IMR-90 (cell line): ENCODE measurements around the gene PIEZO1. TPM values are rescaled to one million over a fixed set of nuclear protein-coding genes. Genes with fewer than 3 reads are reported as not detected.
"Not testable (repeated sequence)": the region's sequence is repeated elsewhere in the genome, so short reads cannot be mapped to it uniquely, and the experiment has no call there.

Source experiments
- ATAC-seq: fragments of 200-7000 bp; cut with Tn5 transposase; 2 replicates; pipeline ENCODE4 v1.9.1; 2020; ENCODE audit warnings: low read depth, mild to moderate bottlenecking, moderate library complexity
- BruUV-seq: library from RNA; stranded (reverse); fragments of 400-500 nt; replicated peaks from 2 replicates; lab custom pipeline; 2021; lab: Mats Ljungman, UMichigan
- CTCF ChIA-PET: fragments of 300-600 bp; formaldehyde crosslinking; extraction: SDS; loops from one replicate; lab custom pipeline; 2021; ENCODE audit warnings: antibody characterized with exemption; lab: Yijun Ruan, JAX
- POLR2A ChIA-PET: fragments of 300-600 bp; sonication (Branson Sonifier 250); formaldehyde crosslinking; loops from one replicate; lab custom pipeline; 2022; ENCODE audit warnings: antibody characterized with exemption; ENCODE audit not compliant: unreplicated experiment; lab: Charles Lee
- DNase-seq: peaks from one replicate; pipeline ENCODE4 v3.0.0; 2013
- H2AFZ ChIP-seq: replicated peaks from 2 replicates; pipeline ENCODE3; 2013; ENCODE audit warnings: low read length, mild to moderate bottlenecking; ENCODE audit not compliant: poor library complexity
- H2AK5ac ChIP-seq: 2 replicates; pipeline ENCODE4 v1.6.1; 2013; ENCODE audit warnings: low read depth, low read length, inconsistent platforms
- H2AK9ac ChIP-seq: replicated peaks from 2 replicates; pipeline ENCODE3; 2013; ENCODE audit warnings: mild to moderate bottlenecking, low read depth, low read length, moderate library complexity; ENCODE audit not compliant: poor library complexity
- H2BK120ac ChIP-seq: 2 replicates; pipeline ENCODE4 v1.6.1; 2013; ENCODE audit warnings: low read depth, low read length, inconsistent platforms
- H2BK15ac ChIP-seq: 3 replicates; pipeline ENCODE4 v1.6.1; 2013; ENCODE audit warnings: low read depth, low read length, inconsistent platforms
- H2BK20ac ChIP-seq: 2 replicates; pipeline ENCODE4 v1.6.1; 2013; ENCODE audit warnings: low read depth, mild to moderate bottlenecking, inconsistent platforms, low read length, moderate library complexity
- H2BK5ac ChIP-seq: 2 replicates; pipeline ENCODE4 v1.6.1; 2013; ENCODE audit warnings: mild to moderate bottlenecking, low read depth, low read length, inconsistent platforms; ENCODE audit not compliant: poor library complexity, severe bottlenecking
- H3K14ac ChIP-seq: replicated peaks from 2 replicates; pipeline ENCODE4 v1.6.1; 2013; ENCODE audit warnings: low read depth, low read length, inconsistent platforms
- H3K18ac ChIP-seq: 2 replicates; pipeline ENCODE4 v1.6.1; 2013; ENCODE audit warnings: low read depth, low read length, control low read depth
- H3K23ac ChIP-seq: 2 replicates; pipeline ENCODE4 v1.6.1; 2013; ENCODE audit warnings: low read depth, low read length, inconsistent platforms
- H3K27ac ChIP-seq: 2 replicates; pipeline ENCODE4 v1.5.1; 2013; ENCODE audit warnings: mild to moderate bottlenecking, control low read depth, low read length; ENCODE audit not compliant: insufficient read depth
- H3K27me3 ChIP-seq: 2 replicates; pipeline ENCODE4 v1.6.1; 2013; ENCODE audit warnings: low read length; ENCODE audit not compliant: control insufficient read depth, insufficient read depth
- H3K36me3 ChIP-seq: 2 replicates; pipeline ENCODE4 v1.6.1; 2013; ENCODE audit warnings: low read length, mixed read lengths; ENCODE audit not compliant: control insufficient read depth, insufficient read depth
- H3K4ac ChIP-seq: 2 replicates; pipeline ENCODE4 v1.6.1; 2013; ENCODE audit warnings: low read depth, low read length, inconsistent platforms
- H3K4me1 ChIP-seq: 2 replicates; pipeline ENCODE4 v1.6.1; 2013; ENCODE audit warnings: low read length, mixed read lengths; ENCODE audit not compliant: control insufficient read depth, insufficient read depth
- H3K4me2 ChIP-seq: 2 replicates; pipeline ENCODE4 v1.6.1; 2013; ENCODE audit warnings: low read depth, mild to moderate bottlenecking, control low read depth, low read length, moderate library complexity
- H3K4me3 ChIP-seq: 2 replicates; pipeline ENCODE4 v1.5.1; 2013; ENCODE audit warnings: low read depth, mild to moderate bottlenecking, control low read depth, low read length, moderate library complexity; ENCODE audit not compliant: insufficient read depth
- H3K56ac ChIP-seq: 2 replicates; pipeline ENCODE4 v1.6.1; 2013; ENCODE audit warnings: low read length, inconsistent platforms; ENCODE audit not compliant: insufficient read depth; ENCODE audit errors: extremely low read depth
- H3K79me1 ChIP-seq, 2 experiments: 2 replicates each; pipeline ENCODE4 v1.6.1; 2013; ENCODE audit warnings: low read length in 2 of 2, inconsistent platforms in 1 of 2, low read depth in 1 of 2
- H3K9ac ChIP-seq: 2 replicates; pipeline ENCODE4 v1.6.1; 2013; ENCODE audit warnings: low read depth, low read length, control low read depth
- H3K9me1 ChIP-seq: 2 replicates; pipeline ENCODE4 v1.6.1; 2013; ENCODE audit warnings: low read length, inconsistent platforms; ENCODE audit not compliant: insufficient read depth
- H3K9me3 ChIP-seq: 2 replicates; pipeline ENCODE4 v1.6.1; 2013; ENCODE audit warnings: low read length; ENCODE audit not compliant: control insufficient read depth, insufficient read depth
- H4K20me1 ChIP-seq: 2 replicates; pipeline ENCODE4 v1.6.1; 2013; ENCODE audit warnings: low read length, inconsistent platforms; ENCODE audit not compliant: insufficient read depth
- H4K5ac ChIP-seq: 2 replicates; pipeline ENCODE4 v1.6.1; 2013; ENCODE audit warnings: mild to moderate bottlenecking, low read depth, low read length, control low read depth
- H4K8ac ChIP-seq, 2 experiments: 2 replicates each; pipeline ENCODE4 v1.6.1; 2013; ENCODE audit warnings: low read depth in 2 of 2, low read length in 2 of 2, control low read depth in 1 of 2, inconsistent platforms in 1 of 2
- H4K91ac ChIP-seq: 2 replicates; pipeline ENCODE4 v1.6.1; 2013; ENCODE audit warnings: low read depth, low read length, inconsistent platforms; ENCODE audit not compliant: insufficient read depth
- NFE2L2 ChIP-seq: fragments of 150-350 bp; IDR thresholded peaks from 2 replicates; pipeline ENCODE4 v1.6.1; 2016; ENCODE audit warnings: low read depth, mild to moderate bottlenecking, low read length
- WGBS, 2 experiments: methylation state at CpG; one replicate each; pipeline versions ENCODE4 v1.1.5 to v1.1.7; 2013; ENCODE audit warnings: missing lambda C conversion rate in 2 of 2; ENCODE audit not compliant: insufficient read length in 1 of 2; ENCODE audit errors: extremely low coverage in 2 of 2; 5-methylcytosine and 5-hydroxymethylcytosine counted together
- dilution Hi-C: fragments of 300-500 bp; cut with HindIII; formaldehyde crosslinking; loops from one replicate; pipeline ENCODE4 v1.14.3; 2018; ENCODE audit warnings: low sequenced_read_pairs; ENCODE audit not compliant: unreplicated experiment
- in situ Hi-C: fragments of 300-500 bp; cut with MboI; formaldehyde crosslinking; loops from 3 replicates; pipeline ENCODE4 v1.14.3; 2019; ENCODE audit warnings: low sequenced_read_pairs, inconsistent platforms, mixed read lengths
- intact Hi-C: fragments of 100-400 bp; cut with micrococcal nuclease; formaldehyde crosslinking; loops from 2 replicates; pipeline ENCODE4 v1.10.0; 2022
- polyA plus RNA-seq, 3 experiments: library from polyadenylated mRNA; depleted of rRNA; stranded (reverse); fragments of >200 nt; gene quantifications; 2 replicates each; pipeline ENCODE4 v1.2.3, GENCODE V29; 2012; ENCODE audit warnings: low replicate concordance in 1 of 3
- total RNA-seq: library from RNA; depleted of rRNA; stranded (reverse); fragments of >200 nt; gene quantifications from 2 replicates; pipeline ENCODE4 v1.2.3, GENCODE V29; 2012

PIEZO1 gene
- total and polyA plus RNA-seq, 2 of the 4 experiments (the other 2 are of a cell fraction), result 36.2 to 372 TPM

GRCh38 chr16:88824256-88825077 lies 39.4 kb upstream of the PIEZO1 start (continued):
- TF ChIP-seq NFE2L2, result no peak

DNA sequence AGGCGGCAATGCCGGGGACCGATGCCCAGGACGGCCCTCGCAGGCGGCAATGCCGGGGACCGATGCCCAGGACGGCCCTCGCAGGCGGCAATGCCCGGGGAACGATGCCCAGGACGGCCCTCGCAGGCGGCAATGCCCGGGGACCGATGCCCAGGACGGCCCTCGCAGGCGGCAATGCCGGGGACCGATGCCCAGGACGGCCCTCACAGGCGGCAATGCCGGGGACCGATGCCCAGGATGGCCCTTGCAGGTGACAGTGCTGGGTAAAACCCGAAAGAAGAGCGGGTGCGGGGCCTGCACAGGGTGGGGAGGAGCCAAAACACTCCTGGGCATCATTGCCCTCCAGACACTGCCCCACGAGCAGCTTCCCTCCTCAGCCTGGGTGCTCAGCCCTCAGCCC lies 38.6 kb upstream of the PIEZO1 start:
- H3K18ac ChIP-seq, H4K91ac ChIP-seq, BruUV-seq, H3K4me3 ChIP-seq, dilution Hi-C loops, in situ Hi-C loops, H2BK20ac ChIP-seq, H2AK9ac ChIP-seq, H2AK5ac ChIP-seq, CTCF ChIA-PET, H3K27ac ChIP-seq, H3K9me3 ChIP-seq, POLR2A ChIA-PET, H3K4me1 ChIP-seq, H2BK120ac ChIP-seq, H4K5ac ChIP-seq, H3K4ac ChIP-seq, H4K20me1 ChIP-seq, H3K27me3 ChIP-seq, H3K4me2 ChIP-seq, DNase-seq, H2AFZ ChIP-seq, H3K9me1 ChIP-seq, H4K8ac ChIP-seq, intact Hi-C loops, H3K9ac ChIP-seq, H3K56ac ChIP-seq, H2BK5ac ChIP-seq, H3K23ac ChIP-seq, ATAC-seq, H3K79me1 ChIP-seq, H2BK15ac ChIP-seq, H3K14ac ChIP-seq: not testable (repeated sequence)
- peaks cover 26% of the 10 kb centered on the region for H3K36me3 ChIP-seq
- WGBS, 2 experiments, result 96% methylated on average over 16 of the region's 31 CpGs; no CpG with 5 or more reads in 1 of the 2 experiments
